Kidney epithelial cell (primary cell): ENCODE data around the gene CDH13. TPM values are rescaled to one million over a fixed set of nuclear protein-coding genes. Genes with fewer than 3 reads are reported as not detected.

Experiments
- DNase-seq: peaks from one replicate; pipeline ENCODE4 v3.0.0-alpha.2; 2010; ENCODE audit warnings: low read depth
- H3K27me3 ChIP-seq: 2 replicates; pipeline ENCODE4 v1.6.0; 2011; ENCODE audit warnings: low read length; ENCODE audit not compliant: control insufficient read depth, insufficient read depth
- H3K36me3 ChIP-seq: 2 replicates; pipeline ENCODE4 v1.5.1; 2011; ENCODE audit warnings: low read length; ENCODE audit not compliant: control insufficient read depth, insufficient read depth
- H3K4me3 ChIP-seq: 2 replicates; pipeline ENCODE4 v1.5.1; 2011; ENCODE audit warnings: low read depth, mild to moderate bottlenecking, control low read depth, low read length
- total RNA-seq: library from RNA; depleted of rRNA; stranded (reverse); fragments of >200 nt; gene quantifications from 2 replicates; pipeline ENCODE4 v1.2.3, GENCODE V29; 2015
- TF ChIP-seq, protein P1 (sequence below): IDR thresholded peaks from 2 replicates; pipeline ENCODE4 v1.5.1; 2011; ENCODE audit warnings: mild to moderate bottlenecking, moderate library complexity, low read length, control low read depth, inconsistent platforms; ENCODE audit not compliant: insufficient read depth, poor library complexity, severe bottlenecking

Gene CDH13
- total RNA-seq, 1 donor from 2014 or later: 32.8 TPM

DNA sequence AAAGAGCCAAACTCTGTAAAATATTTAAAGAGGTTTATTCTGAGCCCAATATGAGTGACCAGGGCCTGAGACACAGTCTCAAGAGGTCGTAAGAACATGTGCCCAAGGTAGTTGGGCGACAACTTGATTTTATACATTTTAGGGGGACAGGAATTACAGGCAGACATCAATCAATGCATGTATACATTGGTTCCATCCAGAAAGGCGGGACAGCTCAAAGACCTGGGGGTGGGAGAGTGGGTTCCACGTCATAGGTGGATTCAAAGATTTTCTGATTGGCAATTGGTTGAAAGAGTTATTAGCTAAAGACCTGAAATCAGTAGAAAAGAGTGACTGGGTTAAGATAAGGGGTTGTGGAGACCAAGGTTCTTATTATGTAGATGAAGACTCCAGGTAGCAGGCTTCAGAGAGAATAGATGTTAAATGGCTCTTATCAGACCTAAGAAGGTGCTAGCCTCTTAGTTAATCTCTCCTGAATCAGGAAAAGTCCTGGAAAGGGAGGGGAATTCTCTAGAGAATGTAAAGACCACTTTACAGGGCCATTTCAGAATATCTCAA is 1213.4 kb downstream of the CDH13 start:
- no peaks in the 10 kb centered on the region for H3K27me3 ChIP-seq
- no peaks in the 10 kb centered on the region for H3K36me3 ChIP-seq
- H3K4me3 ChIP-seq: no peak overlapping the region
- no peak for DNase-seq
- TF ChIP-seq, protein P1, sequence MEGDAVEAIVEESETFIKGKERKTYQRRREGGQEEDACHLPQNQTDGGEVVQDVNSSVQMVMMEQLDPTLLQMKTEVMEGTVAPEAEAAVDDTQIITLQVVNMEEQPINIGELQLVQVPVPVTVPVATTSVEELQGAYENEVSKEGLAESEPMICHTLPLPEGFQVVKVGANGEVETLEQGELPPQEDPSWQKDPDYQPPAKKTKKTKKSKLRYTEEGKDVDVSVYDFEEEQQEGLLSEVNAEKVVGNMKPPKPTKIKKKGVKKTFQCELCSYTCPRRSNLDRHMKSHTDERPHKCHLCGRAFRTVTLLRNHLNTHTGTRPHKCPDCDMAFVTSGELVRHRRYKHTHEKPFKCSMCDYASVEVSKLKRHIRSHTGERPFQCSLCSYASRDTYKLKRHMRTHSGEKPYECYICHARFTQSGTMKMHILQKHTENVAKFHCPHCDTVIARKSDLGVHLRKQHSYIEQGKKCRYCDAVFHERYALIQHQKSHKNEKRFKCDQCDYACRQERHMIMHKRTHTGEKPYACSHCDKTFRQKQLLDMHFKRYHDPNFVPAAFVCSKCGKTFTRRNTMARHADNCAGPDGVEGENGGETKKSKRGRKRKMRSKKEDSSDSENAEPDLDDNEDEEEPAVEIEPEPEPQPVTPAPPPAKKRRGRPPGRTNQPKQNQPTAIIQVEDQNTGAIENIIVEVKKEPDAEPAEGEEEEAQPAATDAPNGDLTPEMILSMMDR: no peak

DNA sequence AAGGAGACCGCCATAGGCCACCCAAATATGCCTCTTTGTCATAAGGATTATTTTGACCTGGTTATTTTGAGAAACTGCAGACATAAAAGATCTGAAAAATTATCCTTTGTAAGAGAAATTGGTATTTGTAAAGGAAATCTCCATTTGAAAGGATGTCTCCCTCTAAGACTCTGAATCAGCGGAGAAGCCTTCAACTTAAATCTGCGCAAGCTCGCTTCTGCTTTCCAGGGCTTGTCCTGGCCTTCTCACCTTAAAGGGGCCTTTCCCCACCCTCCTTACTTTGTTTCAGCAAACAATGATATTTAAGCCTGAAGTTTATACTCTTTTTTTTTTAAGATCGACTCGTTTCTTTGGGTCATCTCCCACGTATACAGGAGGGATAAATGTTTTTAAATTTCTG is 1215.5 kb downstream of the CDH13 start:
- H3K27me3 ChIP-seq: no peaks in the 10 kb centered on the region
- H3K36me3 ChIP-seq: no peaks in the 10 kb centered on the region
- no peak overlapping the region for H3K4me3 ChIP-seq
- DNase-seq: no peak
- TF ChIP-seq, protein P1: no peak

- H3K36me3 ChIP-seq: no peaks in the 10 kb centered on the region
- no peak overlapping the region for H3K4me3 ChIP-seq
- TF ChIP-seq, protein P1: no peak
- DNase-seq: no peak
- no peaks in the 10 kb centered on the region for H3K27me3 ChIP-seq
Measured at GRCh38 chr16:83842756-83843507, 1216.2 kb downstream of the CDH13 start.

GRCh38 chr16:83843657-83844056 is 1216.9 kb downstream of the CDH13 start:
- Histone ChIP-seq H3K36me3 (no peaks in the 10 kb centered on the region), H3K27me3 (no peaks in the 10 kb centered on the region), H3K4me3 (no peak overlapping the region)
- no peak for DNase-seq
- TF ChIP-seq, protein P1: no peak

DNA sequence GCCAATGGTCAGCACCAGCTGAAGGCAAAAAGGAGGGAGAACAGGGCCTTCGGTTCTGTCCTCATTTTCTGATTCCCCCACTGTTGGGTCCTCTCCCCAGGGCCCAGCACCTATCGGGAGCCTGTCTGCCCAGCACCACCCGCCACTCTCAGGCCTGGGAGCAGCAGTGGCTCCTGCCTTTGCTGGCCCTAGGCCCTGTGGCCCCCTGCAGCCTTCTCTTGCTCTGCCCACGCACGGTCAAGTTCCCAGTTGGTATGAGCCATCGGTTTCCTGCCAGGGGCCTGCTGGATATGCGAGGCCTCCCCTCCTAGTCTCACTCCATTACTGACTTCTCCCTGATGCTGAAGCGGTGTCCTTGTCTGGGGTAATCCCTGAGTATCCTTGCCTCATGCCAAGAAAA is 1218.5 kb downstream of the CDH13 start:
- DNase-seq: no peak
- TF ChIP-seq, protein P1: no peak
- Histone ChIP-seq H3K36me3 (no peaks in the 10 kb centered on the region), H3K4me3 (no peak overlapping the region), H3K27me3 (no peaks in the 10 kb centered on the region)
